ENCODE data around the gene TMCO5A.

The TMCO5A gene

DNA sequence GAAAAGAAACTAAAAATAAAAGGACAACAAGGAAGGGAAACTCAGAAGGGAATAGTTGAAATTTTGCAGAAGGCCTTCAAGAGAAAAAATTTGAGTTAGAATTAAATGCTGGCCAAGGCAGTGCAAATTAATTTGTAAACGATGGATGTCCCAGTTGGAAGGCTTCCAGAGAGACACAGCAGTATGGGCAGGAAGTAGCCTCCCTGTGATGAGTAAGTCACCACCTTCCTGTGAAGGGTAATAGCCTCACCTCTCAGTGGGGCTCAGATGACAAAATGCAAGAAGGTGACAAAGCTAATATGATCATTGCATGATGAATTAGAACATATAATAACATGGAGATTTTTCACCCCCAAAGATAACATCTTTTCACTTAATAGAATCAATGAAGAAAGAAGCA lies 27.3 kb upstream of the TMCO5A start:
- Histone ChIP-seq H3K27me3 (no peaks in the 10 kb centered on the region), H3K4me3 (no peak overlapping the region), H4K20me1 (no peaks in the 10 kb centered on the region), H3K4me1 (peaks cover 0 to 5% (median 0%) of the 10 kb centered on the region in 10 experiments; a peak in 3 of 20 replicates), H3K36me3 (no peaks in the 10 kb centered on the region), H3K9ac (no peak overlapping the region), H3K9me3 (replicated peaks in 1 of 11) (no peaks in the 10 kb centered on the region), H3K4me2 (peak overlapping the region in 2 of 11 experiments; percentile 6 to 32; a peak in 2 of 22 replicates), H3K27ac (no peak overlapping the region)
- no peak for TF ChIP-seq Cebpa-rat (IDR thresholded peaks at IDR 0.05)

DNA sequence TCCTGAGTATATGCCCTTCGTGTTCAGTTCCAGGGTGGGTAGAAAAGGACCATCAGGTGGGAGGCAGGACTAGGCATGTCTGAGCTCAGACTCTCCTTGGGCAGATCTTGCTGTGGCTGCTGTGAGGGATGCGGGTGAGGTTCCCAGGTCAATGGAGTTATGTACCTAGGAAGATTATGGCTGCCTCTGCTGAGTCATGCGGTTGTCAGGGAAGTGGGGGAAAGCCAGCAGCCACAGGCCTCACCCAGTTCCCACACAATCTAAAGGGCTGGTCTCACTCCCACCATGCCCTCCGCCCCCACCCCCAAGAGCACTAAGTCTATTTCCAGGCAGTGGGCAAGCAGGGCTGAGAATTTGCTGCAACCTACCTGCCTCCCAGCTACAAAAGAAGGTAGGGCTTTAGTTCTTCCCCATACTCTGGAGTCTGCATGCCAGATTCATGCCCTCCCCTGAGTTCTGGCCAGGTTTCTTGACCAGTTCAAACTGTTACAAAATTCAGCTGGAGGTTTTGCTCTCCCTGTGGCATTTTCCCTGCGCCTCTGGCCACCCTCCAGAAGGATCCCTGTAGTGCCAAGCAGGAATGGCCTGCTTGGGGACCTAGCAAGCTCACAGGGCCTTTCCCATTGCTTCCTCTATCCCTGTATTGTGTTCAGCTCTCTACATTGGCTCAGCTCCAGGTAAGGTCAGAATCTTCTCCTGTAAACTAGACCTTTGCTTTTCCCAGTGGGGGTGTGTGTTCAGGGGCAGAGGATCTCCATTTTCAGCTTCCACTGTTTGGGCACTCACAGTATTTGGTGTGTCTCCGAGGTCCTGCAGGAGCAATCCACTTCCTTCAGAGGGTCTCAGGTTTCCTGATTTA lies 12.7 kb upstream of the TMCO5A start:
- peaks cover 0 to 5% (median 0%) of the 10 kb centered on the region in 10 experiments; a peak in 1 of 20 replicates for H3K4me1 ChIP-seq
- H3K27ac ChIP-seq, result no peak overlapping the region
- no peak for TF ChIP-seq Cebpa-rat (IDR thresholded peaks at IDR 0.05)
- H3K4me3 ChIP-seq, result no peak overlapping the region
- no peaks in the 10 kb centered on the region for H3K36me3 ChIP-seq
- H4K20me1 ChIP-seq, result no peaks in the 10 kb centered on the region
- no peak overlapping the region for H3K9ac ChIP-seq
- H3K9me3 ChIP-seq (replicated peaks in 1 of 11), result peaks cover 0 to 18% (median 6%) of the 10 kb centered on the region in 11 experiments; a peak in 11 of 22 replicates
- H3K27me3 ChIP-seq, result no peaks in the 10 kb centered on the region
- H3K4me2 ChIP-seq, result no peak overlapping the region

DNA sequence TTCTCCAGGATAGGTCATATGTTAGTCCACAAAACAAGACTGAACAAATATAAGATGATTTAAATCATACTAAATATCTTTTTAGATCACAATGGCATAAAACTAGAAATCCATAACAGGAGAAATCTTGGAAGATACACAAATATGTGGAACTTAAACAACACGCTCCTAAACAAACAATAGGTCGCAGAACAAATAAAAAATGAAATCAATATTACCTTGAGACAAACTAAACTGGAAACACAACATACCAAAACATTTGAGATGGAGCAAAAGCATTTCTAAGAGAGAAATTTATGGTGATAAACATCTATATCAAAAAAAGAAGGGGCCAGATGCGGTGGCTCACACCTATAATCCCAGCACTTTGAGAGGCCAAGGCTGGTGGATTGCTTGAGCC lies 8.3 kb upstream of the TMCO5A start:
- H3K4me2 ChIP-seq, result peak overlapping the region in 1 of 11 experiments; percentile 28; a peak in 3 of 22 replicates
- no peak overlapping the region for H3K4me3 ChIP-seq
- H3K27ac ChIP-seq, result no peak overlapping the region
- H3K9ac ChIP-seq, result no peak overlapping the region
- TF ChIP-seq Cebpa-rat (IDR thresholded peaks at IDR 0.05), result no peak
- no peaks in the 10 kb centered on the region for H3K27me3 ChIP-seq
- peaks cover 0 to 26% (median 6%) of the 10 kb centered on the region in 11 experiments; a peak in 12 of 22 replicates for H3K9me3 ChIP-seq (replicated peaks in 1 of 11)
- peaks cover 0 to 5% (median 0%) of the 10 kb centered on the region in 10 experiments; a peak in 1 of 20 replicates for H3K4me1 ChIP-seq
- no peaks in the 10 kb centered on the region for H3K36me3 ChIP-seq
- no peaks in the 10 kb centered on the region for H4K20me1 ChIP-seq

DNA sequence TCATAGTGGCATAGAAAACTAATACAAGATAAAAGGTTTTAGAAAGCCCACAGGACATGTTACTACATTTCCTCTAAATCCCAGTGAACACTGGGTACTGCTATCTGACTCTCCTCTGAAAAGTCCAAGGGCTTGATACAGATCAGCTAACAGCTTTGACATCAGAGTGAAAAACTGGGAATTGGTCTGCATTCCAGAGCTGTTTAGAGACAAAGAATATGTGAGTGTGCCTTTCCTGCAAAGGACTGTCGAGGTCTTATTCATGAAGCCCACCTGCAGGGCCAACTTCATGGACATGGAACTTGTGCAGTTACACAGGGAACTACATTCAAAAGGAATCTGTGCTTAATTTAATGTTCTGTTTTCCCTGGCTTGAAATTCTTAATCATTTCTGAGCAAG lies 5.2 kb upstream of the TMCO5A start:
- H3K4me3 ChIP-seq, result no peak overlapping the region
- no peaks in the 10 kb centered on the region for H3K4me1 ChIP-seq
- H3K9me3 ChIP-seq (replicated peaks in 1 of 11), result peaks cover 0 to 10% (median 0%) of the 10 kb centered on the region in 11 experiments; a peak in 3 of 22 replicates
- H4K20me1 ChIP-seq, result no peaks in the 10 kb centered on the region
- H3K36me3 ChIP-seq, result no peaks in the 10 kb centered on the region
- no peak overlapping the region for H3K4me2 ChIP-seq
- no peak overlapping the region for H3K9ac ChIP-seq
- H3K27ac ChIP-seq, result no peak overlapping the region
- no peaks in the 10 kb centered on the region for H3K27me3 ChIP-seq
- no peak for TF ChIP-seq Cebpa-rat (IDR thresholded peaks at IDR 0.05)

DNA sequence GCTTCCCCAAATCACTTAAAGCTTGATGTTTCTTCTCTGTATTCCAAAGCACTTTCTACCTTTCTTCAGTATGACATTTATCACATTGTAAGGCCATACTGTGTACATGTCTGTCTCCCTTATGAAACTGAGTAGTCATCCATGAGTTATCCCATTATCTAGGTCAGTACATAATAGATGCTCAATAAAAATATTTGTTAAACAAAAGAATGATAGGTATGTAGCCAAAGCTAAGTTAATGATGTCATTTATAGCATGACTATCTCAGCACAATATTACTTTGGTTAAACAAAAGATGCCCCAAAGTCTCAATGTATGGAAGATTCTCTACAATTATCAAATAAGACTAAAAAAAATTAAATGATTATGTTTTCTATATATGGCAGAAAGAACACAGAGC lies 3.1 kb upstream of the TMCO5A start:
- Histone ChIP-seq H3K27me3 (no peaks in the 10 kb centered on the region), H3K4me2 (no peak overlapping the region), H3K9me3 (replicated peaks in 1 of 11) (peaks cover 0 to 10% (median 0%) of the 10 kb centered on the region in 11 experiments; a peak in 3 of 22 replicates), H3K4me3 (no peak overlapping the region), H3K9ac (no peak overlapping the region), H4K20me1 (no peaks in the 10 kb centered on the region), H3K4me1 (no peaks in the 10 kb centered on the region), H3K36me3 (no peaks in the 10 kb centered on the region), H3K27ac (no peak overlapping the region)
- TF ChIP-seq Cebpa-rat (IDR thresholded peaks at IDR 0.05), result no peak

DNA sequence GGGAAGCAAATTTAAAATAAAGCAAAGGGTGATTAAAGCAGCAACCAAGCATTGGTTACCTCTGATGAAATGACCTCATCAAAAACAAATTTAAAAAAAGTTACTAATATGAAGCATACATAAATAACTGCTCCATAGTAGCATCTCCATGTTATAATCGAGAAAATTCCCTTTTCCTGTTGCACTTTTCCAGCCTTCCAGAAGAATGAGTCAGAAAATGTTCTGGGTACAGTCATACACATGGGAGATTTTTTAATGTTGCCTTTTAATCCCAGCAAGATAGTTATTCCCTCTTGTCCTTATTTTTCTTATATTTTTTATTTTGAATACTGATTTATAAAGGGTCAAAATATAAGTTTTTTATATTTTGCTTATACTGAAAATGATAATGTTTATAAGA lies 2.6 kb upstream of the TMCO5A start:
- no peak overlapping the region for H3K27ac ChIP-seq
- no peak overlapping the region for H3K9ac ChIP-seq
- no peaks in the 10 kb centered on the region for H3K36me3 ChIP-seq
- H3K27me3 ChIP-seq, result no peaks in the 10 kb centered on the region
- H3K9me3 ChIP-seq (replicated peaks in 1 of 11), result peaks cover 0 to 10% (median 0%) of the 10 kb centered on the region in 11 experiments; a peak in 3 of 22 replicates
- no peak overlapping the region for H3K4me3 ChIP-seq
- no peaks in the 10 kb centered on the region for H4K20me1 ChIP-seq
- H3K4me1 ChIP-seq, result no peaks in the 10 kb centered on the region
- H3K4me2 ChIP-seq, result no peak overlapping the region
- TF ChIP-seq Cebpa-rat (IDR thresholded peaks at IDR 0.05), result no peak

DNA sequence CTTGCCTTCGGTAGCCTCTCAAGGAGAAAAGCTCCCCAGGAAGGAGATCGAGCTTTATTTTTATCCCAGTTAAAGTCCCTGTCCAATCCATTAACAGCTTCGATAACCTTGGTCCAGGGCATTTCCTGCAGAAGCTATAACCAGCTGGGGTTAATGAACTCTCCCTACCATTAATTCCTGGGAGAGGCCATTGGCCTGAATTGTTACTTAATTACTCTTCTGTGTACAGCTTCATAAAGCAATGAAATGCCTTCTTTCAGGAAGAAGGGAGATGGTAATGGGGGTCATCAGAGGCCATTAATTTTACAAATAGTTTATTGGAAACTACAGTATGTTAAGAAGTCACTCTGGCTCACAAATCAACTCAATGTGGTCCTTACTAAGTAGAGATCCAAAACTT lies 1.9 kb upstream of the TMCO5A start:
- Histone ChIP-seq H3K4me2 (no peak overlapping the region), H4K20me1 (no peaks in the 10 kb centered on the region), H3K27ac (no peak overlapping the region), H3K9me3 (replicated peaks in 1 of 11) (peaks cover 0 to 10% (median 0%) of the 10 kb centered on the region in 11 experiments; a peak in 3 of 22 replicates), H3K9ac (no peak overlapping the region), H3K27me3 (no peaks in the 10 kb centered on the region), H3K4me3 (no peak overlapping the region), H3K4me1 (no peaks in the 10 kb centered on the region), H3K36me3 (no peaks in the 10 kb centered on the region)
- TF ChIP-seq Cebpa-rat (IDR thresholded peaks at IDR 0.05), result no peak

DNA sequence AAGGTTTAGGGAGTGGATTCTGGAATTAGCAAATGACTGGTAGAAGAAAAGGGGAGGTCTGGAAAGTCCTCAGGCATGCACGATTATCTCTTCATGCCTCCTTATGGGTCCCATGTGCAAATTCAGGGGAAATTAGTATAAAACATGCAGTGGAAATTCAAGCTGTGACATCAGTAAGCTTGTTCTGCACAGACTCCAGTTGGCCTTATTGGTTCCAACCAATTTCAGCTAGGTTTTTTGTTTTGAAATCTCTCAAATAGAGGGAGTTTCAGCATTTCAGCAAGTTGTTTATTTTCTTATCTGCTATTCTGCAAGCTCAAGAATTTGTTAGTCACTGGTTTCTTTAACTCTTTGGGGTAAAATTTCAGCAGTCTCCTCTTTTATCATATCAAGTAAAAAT lies 774 bp upstream of the TMCO5A start:
- Histone ChIP-seq H3K27me3 (no peaks in the 10 kb centered on the region), H3K4me2 (no peak overlapping the region), H3K4me1 (no peaks in the 10 kb centered on the region), H3K36me3 (no peaks in the 10 kb centered on the region), H3K9ac (no peak overlapping the region), H3K4me3 (no peak overlapping the region), H3K9me3 (replicated peaks in 1 of 11) (peaks cover 0 to 5% (median 0%) of the 10 kb centered on the region in 11 experiments; a peak in 2 of 22 replicates), H4K20me1 (no peaks in the 10 kb centered on the region), H3K27ac (no peak overlapping the region)
- no peak for TF ChIP-seq Cebpa-rat (IDR thresholded peaks at IDR 0.05)

DNA sequence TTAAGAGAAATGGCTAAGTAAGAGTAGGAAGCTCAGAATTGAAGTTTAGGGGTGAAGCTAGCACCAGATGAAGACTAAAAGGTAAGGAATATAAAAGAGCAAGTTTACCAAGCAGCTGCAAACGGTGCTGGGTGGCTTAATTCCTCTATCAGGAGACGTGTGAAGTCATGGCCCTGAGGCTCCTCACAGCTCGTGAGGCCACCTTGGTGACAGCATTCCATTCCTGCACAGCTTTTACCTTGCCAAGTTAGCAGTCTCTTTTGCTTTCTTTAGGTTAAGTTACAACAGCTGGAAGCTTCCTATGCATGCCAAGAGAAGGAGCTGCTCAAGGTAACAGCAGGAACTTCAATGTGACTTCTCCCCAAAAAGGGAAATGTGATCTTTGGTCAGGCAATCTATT lies 6.4 kb downstream of the TMCO5A start:
- H3K27ac ChIP-seq, result no peak overlapping the region
- peaks cover 0 to 11% (median 9%) of the 10 kb centered on the region in 11 experiments; a peak in 12 of 22 replicates for H3K9me3 ChIP-seq (replicated peaks in 1 of 11)
- TF ChIP-seq Cebpa-rat (IDR thresholded peaks at IDR 0.05), result no peak
- no peak overlapping the region for H3K9ac ChIP-seq
- no peak overlapping the region for H3K4me2 ChIP-seq
- no peaks in the 10 kb centered on the region for H4K20me1 ChIP-seq
- no peak overlapping the region for H3K4me3 ChIP-seq
- no peaks in the 10 kb centered on the region for H3K36me3 ChIP-seq
- no peaks in the 10 kb centered on the region for H3K27me3 ChIP-seq
- peaks cover 0 to 5% (median 0%) of the 10 kb centered on the region in 10 experiments; a peak in 3 of 20 replicates for H3K4me1 ChIP-seq
